ENCODE measurements around the gene TMEM163.

TMEM163 gene

GRCh38 chr2:134449751-134450513, 268.9 kb downstream of the TMEM163 start:
- no peaks in the 10 kb centered on the region for H3K4me1 ChIP-seq (ENCODE audit: control insufficient read depth, insufficient read depth, low read length)

GRCh38 chr2:134449157-134449556, 269.6 kb downstream of the TMEM163 start:
- Histone ChIP-seq H3K9me3 (ENCODE audit: control insufficient read depth, insufficient read depth, low read depth, low read length) (no peaks in the 10 kb centered on the region), H3K4me1 (ENCODE audit: control insufficient read depth, insufficient read depth, low read length) (no peaks in the 10 kb centered on the region), H3K36me3 (ENCODE audit: control insufficient read depth in 2 of 2, insufficient read depth in 1 of 2, low read length in 2 of 2) (peaks cover 0 to 33% of the 10 kb centered on the region in 2 experiments; a peak in 1 of 3 replicates), H3K4me3 (ENCODE audit: low read depth, low read length) (no peak overlapping the region), H3K27ac (ENCODE audit: extremely low read depth, low read depth, low read length) (no peak overlapping the region)
- ChIA-PET POLR2A (interaction anchor here (0.6 kb wide), 1 partner anchor 11 kb away, joined by 4 read pairs; no protein-coding TSS in a partner anchor), CTCF (interaction anchor here (1.0 to 5.9 kb wide), 4 partner anchors 22 to 565 kb away, joined by 3 to 52 read pairs (median 15); no protein-coding TSS in a partner anchor)
- TF ChIP-seq ZNF585B (tag by site-specific recombination; IDR thresholded peaks at IDR 0.05) = no peak
- no peak for TF ChIP-seq ZNF214 (tag by site-specific recombination; IDR thresholded peaks at IDR 0.05; ENCODE audit: borderline replicate concordance)
- no peak for TF ChIP-seq ZNF768 (tag by site-specific recombination; IDR thresholded peaks at IDR 0.05)
- no peak for TF ChIP-seq MEIS1 (CRISPR knock-in tag; IDR thresholded peaks at IDR 0.05; ENCODE audit: borderline replicate concordance)
- TF ChIP-seq ZNF558 (tag by site-specific recombination; IDR thresholded peaks at IDR 0.05) = no peak
- no peak for TF ChIP-seq ZNF571 (tag by site-specific recombination; IDR thresholded peaks at IDR 0.05)
- TF ChIP-seq ZNF530 (tag by site-specific recombination; IDR thresholded peaks at IDR 0.05; ENCODE audit: low read depth) = no peak
- no peak for TF ChIP-seq ZNF155 (tag by site-specific recombination; IDR thresholded peaks at IDR 0.05)
- no peak for TF ChIP-seq ZNF488 (tag by site-specific recombination; IDR thresholded peaks at IDR 0.05)

More at GRCh38 chr2:134449751-134450513, 268.9 kb downstream of the TMEM163 start:
- CTCF ChIA-PET = interaction anchor here (0.6 to 5.9 kb wide), 47 partner anchors 8 to 582 kb away, joined by 3 to 52 read pairs (median 4); no protein-coding TSS in a partner anchor
- H3K36me3 ChIP-seq (ENCODE audit: control insufficient read depth in 2 of 2, insufficient read depth in 1 of 2, low read length in 2 of 2) = peaks cover 0 to 32% of the 10 kb centered on the region in 2 experiments; a peak in 1 of 3 replicates
- POLR2A ChIA-PET = no interaction called here
- H3K9me3 ChIP-seq (ENCODE audit: control insufficient read depth, insufficient read depth, low read depth, low read length) = no peaks in the 10 kb centered on the region
- H3K4me3 ChIP-seq (ENCODE audit: low read depth, low read length) = no peak overlapping the region
- TF ChIP-seq ZNF274 (IDR thresholded peaks at IDR 0.05; ENCODE audit: low read length) (no peak), ZNF274 (tag by site-specific recombination; IDR thresholded peaks at IDR 0.05; ENCODE audit: borderline replicate concordance) (no peak), ZNF558 (tag by site-specific recombination; IDR thresholded peaks at IDR 0.05) (no peak), ZNF16 (tag by site-specific recombination; IDR thresholded peaks at IDR 0.05; ENCODE audit: low read depth) (no peak), ZNF155 (tag by site-specific recombination; IDR thresholded peaks at IDR 0.05) (no peak), HOXD13 (CRISPR knock-in tag; IDR thresholded peaks at IDR 0.05; ENCODE audit: borderline replicate concordance) (no peak), ZNF629 (tag by site-specific recombination; IDR thresholded peaks at IDR 0.05) (no peak), ZNF670 (tag by site-specific recombination; IDR thresholded peaks at IDR 0.05; ENCODE audit: low read depth) (no peak), ZNF174 (tag by site-specific recombination; IDR thresholded peaks at IDR 0.05) (no peak), ZNF571 (tag by site-specific recombination; IDR thresholded peaks at IDR 0.05) (no peak), HOXA7 (CRISPR knock-in tag; IDR thresholded peaks at IDR 0.05; ENCODE audit: borderline replicate concordance) (no peak), ZBTB17 (tag by site-specific recombination; IDR thresholded peaks at IDR 0.05) (no peak), BCL6B (tag by site-specific recombination; IDR thresholded peaks at IDR 0.05) (no peak), ZBTB7A (tag by site-specific recombination; IDR thresholded peaks at IDR 0.05; ENCODE audit: low read depth) (no peak), ZNF560 (tag by site-specific recombination; IDR thresholded peaks at IDR 0.05; ENCODE audit: borderline replicate concordance) (no peak), BCL11A (tag by site-specific recombination; IDR thresholded peaks at IDR 0.05; ENCODE audit: low read depth) (no peak), KLF10 (tag by site-specific recombination; IDR thresholded peaks at IDR 0.05) (no peak), ZNF747 (tag by site-specific recombination; IDR thresholded peaks at IDR 0.05) (no peak)
- no peak overlapping the region for H3K27ac ChIP-seq (ENCODE audit: extremely low read depth, low read depth, low read length)
